Fibroblast of villous mesenchyme (primary cell): ENCODE data around the gene LINGO1. TPM values are rescaled to one million over a fixed set of nuclear protein-coding genes. Genes with fewer than 3 reads are reported as not detected.

ENCODE experiments used
- DNase-seq: peaks from one replicate; pipeline ENCODE4 v3.0.0-alpha.2; 2010; ENCODE audit warnings: low read depth
- H3K4me3 ChIP-seq: 2 replicates; pipeline ENCODE4 v1.5.1; 2011; ENCODE audit warnings: low read depth, mild to moderate bottlenecking, low read length
- CTCF ChIP-seq: IDR thresholded peaks from 2 replicates; pipeline ENCODE4 v1.5.1; 2012; ENCODE audit warnings: low read depth, mild to moderate bottlenecking, low read length; ENCODE audit not compliant: insufficient read depth
- total RNA-seq: library from RNA; depleted of rRNA; stranded (reverse); fragments of >200 nt; gene quantifications from 2 replicates; pipeline ENCODE4 v1.2.3, GENCODE V29; 2012

Gene LINGO1
- total RNA-seq, 1 donor, result not detected

GRCh38 chr15:77622934-77623754 lies 9.6 kb downstream of the LINGO1 start:
- H3K4me3 ChIP-seq, result no peak overlapping the region
- no peak for DNase-seq
- no peak for TF ChIP-seq CTCF

- TF ChIP-seq CTCF, result no peak
- DNase-seq, result no peak
These were observed 10.3 kb downstream of the LINGO1 start for GRCh38 chr15:77622209-77622933.

GRCh38 chr15:77621847-77622208 lies 10.9 kb downstream of the LINGO1 start:
- no peak for TF ChIP-seq CTCF

More at GRCh38 chr15:77622209-77622933, 10.3 kb downstream of the LINGO1 start:
- no peak overlapping the region for H3K4me3 ChIP-seq

GRCh38 chr15:77620960-77621647 lies 11.6 kb downstream of the LINGO1 start:
- H3K4me3 ChIP-seq, result no peak overlapping the region
- no peak for DNase-seq
- no peak for TF ChIP-seq CTCF

More at GRCh38 chr15:77621847-77622208, 10.9 kb downstream of the LINGO1 start:
- H3K4me3 ChIP-seq, result no peak overlapping the region
- DNase-seq, result no peak

GRCh38 chr15:77620297-77620696 lies 12.4 kb downstream of the LINGO1 start:
- no peak for DNase-seq
- H3K4me3 ChIP-seq, result no peak overlapping the region
- no peak for TF ChIP-seq CTCF

GRCh38 chr15:77619883-77620282 lies 12.8 kb downstream of the LINGO1 start:
- TF ChIP-seq CTCF, result no peak
- no peak for DNase-seq
- no peak overlapping the region for H3K4me3 ChIP-seq
